ENCODE measurements around the gene KLHL18.
"Not testable (repeated sequence)": the region's sequence is repeated elsewhere in the genome, so short reads cannot be mapped to it uniquely, and the experiment has no call there.

The KLHL18 gene

DNA sequence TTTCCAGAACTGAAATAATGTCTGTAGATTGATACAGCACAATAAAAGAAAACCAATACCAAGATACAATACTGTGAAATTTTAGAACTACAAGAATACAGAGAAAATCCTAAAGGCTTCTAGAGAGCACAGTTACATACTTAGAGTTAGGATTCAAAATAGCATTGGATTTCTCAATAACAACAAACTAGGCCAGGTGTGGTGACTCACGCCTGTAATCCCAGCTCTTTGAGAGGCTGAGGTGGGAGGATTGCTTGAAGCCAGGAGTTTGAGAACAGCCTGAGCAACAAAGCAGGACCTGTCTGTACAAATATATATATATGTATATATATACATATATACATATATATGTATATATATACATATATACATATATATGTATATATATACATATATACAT, 33.4 kb downstream of the KLHL18 start:
- H3K27me3 ChIP-seq (ENCODE audit: low read depth, low read length); H3K9me3 ChIP-seq (ENCODE audit: control insufficient read depth in 1 of 2, low read length in 2 of 2); H3K27ac ChIP-seq (ENCODE audit: low read length); H3K4me3 ChIP-seq (ENCODE audit: low read depth in 1 of 2, low read length in 2 of 2); H3K36me3 ChIP-seq (ENCODE audit: control insufficient read depth in 1 of 2, insufficient read depth in 2 of 2, low read length in 2 of 2): not testable (repeated sequence)
- peaks cover 0 to 33% of the 10 kb centered on the region in 2 donors for H3K4me1 ChIP-seq (ENCODE audit: control insufficient read depth in 1 of 2, insufficient read depth in 2 of 2, low read length in 2 of 2)

DNA sequence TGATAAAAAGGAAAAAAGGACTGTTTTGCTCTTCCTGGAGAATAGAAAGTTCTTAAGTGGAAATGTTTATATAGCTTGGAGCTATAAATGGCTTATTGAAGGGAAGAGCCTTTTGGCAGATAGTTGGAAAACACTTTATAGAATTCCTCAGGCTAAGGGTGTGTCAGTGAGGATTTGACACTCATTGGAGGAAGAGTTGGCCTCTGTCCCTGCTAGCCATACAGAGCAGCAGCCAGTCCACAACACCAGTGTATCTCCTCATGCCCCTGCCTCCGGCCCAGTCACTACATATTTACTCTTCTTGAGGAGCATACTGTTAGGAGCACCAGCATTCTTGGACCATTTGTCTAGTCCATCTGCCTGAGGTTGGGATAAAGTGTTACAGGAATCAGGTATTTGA, 36.2 kb downstream of the KLHL18 start:
- H3K4me3 ChIP-seq (ENCODE audit: low read depth in 1 of 2, low read length in 2 of 2) = no peak overlapping the region
- no peak overlapping the region for H3K27ac ChIP-seq (ENCODE audit: low read length)
- H3K4me1 ChIP-seq (ENCODE audit: control insufficient read depth in 1 of 2, insufficient read depth in 2 of 2, low read length in 2 of 2) = peaks cover 0 to 33% of the 10 kb centered on the region in 2 donors
- H3K36me3 ChIP-seq (ENCODE audit: control insufficient read depth in 1 of 2, insufficient read depth in 2 of 2, low read length in 2 of 2) = peaks cover 14 to 24% of the 10 kb centered on the region in 2 donors
- no peaks in the 10 kb centered on the region for H3K27me3 ChIP-seq (ENCODE audit: low read depth, low read length)
- H3K9me3 ChIP-seq (ENCODE audit: control insufficient read depth in 1 of 2, low read length in 2 of 2) = no peaks in the 10 kb centered on the region

DNA sequence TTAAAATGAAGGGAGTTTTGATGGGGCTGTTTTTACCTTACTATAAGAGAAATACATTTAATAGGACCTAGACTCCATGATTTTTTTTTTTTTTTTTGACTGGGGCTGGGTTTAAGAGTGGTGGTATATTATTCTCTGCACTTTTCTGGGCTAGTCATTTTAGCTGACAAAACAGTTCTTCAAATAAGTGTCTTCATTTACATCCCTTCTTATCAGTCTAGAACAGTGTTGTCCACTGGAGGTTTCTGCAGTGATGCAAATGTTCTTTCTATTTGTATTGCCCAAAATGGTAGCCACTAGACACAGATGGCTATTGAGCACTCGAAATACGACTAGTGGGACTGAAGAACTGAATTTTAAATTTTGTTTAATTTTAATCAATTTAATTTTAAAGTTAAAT, 37.2 kb downstream of the KLHL18 start:
- H3K4me3 ChIP-seq (ENCODE audit: low read depth in 1 of 2, low read length in 2 of 2) = no peak overlapping the region
- H3K36me3 ChIP-seq (ENCODE audit: control insufficient read depth in 1 of 2, insufficient read depth in 2 of 2, low read length in 2 of 2) = peaks cover 21 to 25% of the 10 kb centered on the region in 2 donors
- H3K4me1 ChIP-seq (ENCODE audit: control insufficient read depth in 1 of 2, insufficient read depth in 2 of 2, low read length in 2 of 2) = peaks cover 0 to 23% of the 10 kb centered on the region in 2 donors
- H3K9me3 ChIP-seq (ENCODE audit: control insufficient read depth in 1 of 2, low read length in 2 of 2) = no peaks in the 10 kb centered on the region
- H3K27me3 ChIP-seq (ENCODE audit: low read depth, low read length) = no peaks in the 10 kb centered on the region
- H3K27ac ChIP-seq (ENCODE audit: low read length) = no peak overlapping the region

DNA sequence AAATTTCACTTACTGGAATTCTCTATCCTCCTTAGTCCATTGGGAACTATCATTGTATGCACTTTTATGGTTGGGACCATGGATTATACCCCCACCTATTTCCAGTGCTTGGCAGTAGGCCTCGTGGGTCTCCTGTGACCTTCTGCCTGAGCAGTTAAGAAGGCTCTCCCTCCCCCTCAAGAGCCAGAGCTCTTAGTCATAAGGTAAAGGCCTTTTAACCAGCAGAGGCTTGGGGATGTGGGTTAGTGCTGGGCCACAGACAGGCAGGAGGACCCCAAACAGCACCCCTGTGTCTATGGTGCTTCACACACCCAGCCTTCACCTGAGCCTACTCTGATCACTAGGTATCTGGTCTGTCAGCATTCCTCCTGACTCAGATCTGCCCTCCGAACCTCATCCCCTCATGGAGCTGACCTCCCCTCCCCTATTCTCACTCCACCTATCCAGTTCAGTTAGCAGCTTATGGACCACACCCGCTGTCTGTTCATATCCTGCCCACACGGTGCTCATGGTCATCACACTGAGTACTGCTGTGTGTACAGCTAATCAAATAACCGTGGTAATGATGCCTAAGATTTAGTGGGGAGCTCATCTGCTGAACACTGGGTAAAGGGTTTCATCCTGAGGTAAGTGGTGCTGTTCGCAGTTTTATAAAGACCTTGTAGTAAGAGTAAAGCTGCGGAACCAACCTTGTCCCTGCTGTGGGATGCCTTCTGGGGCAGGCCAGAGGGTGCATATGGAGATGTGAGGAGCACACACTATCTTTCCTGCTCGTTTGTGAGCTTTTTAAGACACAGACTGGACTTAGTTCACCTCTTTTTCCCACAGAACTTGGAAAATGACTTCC, 40.9 kb downstream of the KLHL18 start:
- no peak overlapping the region for H3K4me3 ChIP-seq (ENCODE audit: low read depth in 1 of 2, low read length in 2 of 2)
- H3K9me3 ChIP-seq (ENCODE audit: control insufficient read depth in 1 of 2, low read length in 2 of 2) = no peaks in the 10 kb centered on the region
- H3K4me1 ChIP-seq (ENCODE audit: control insufficient read depth in 1 of 2, insufficient read depth in 2 of 2, low read length in 2 of 2) = peaks cover 0 to 11% of the 10 kb centered on the region in 2 donors
- H3K27ac ChIP-seq (ENCODE audit: low read length) = no peak overlapping the region
- peaks cover 21 to 40% of the 10 kb centered on the region in 2 donors for H3K36me3 ChIP-seq (ENCODE audit: control insufficient read depth in 1 of 2, insufficient read depth in 2 of 2, low read length in 2 of 2)
- H3K27me3 ChIP-seq (ENCODE audit: low read depth, low read length) = no peaks in the 10 kb centered on the region

DNA sequence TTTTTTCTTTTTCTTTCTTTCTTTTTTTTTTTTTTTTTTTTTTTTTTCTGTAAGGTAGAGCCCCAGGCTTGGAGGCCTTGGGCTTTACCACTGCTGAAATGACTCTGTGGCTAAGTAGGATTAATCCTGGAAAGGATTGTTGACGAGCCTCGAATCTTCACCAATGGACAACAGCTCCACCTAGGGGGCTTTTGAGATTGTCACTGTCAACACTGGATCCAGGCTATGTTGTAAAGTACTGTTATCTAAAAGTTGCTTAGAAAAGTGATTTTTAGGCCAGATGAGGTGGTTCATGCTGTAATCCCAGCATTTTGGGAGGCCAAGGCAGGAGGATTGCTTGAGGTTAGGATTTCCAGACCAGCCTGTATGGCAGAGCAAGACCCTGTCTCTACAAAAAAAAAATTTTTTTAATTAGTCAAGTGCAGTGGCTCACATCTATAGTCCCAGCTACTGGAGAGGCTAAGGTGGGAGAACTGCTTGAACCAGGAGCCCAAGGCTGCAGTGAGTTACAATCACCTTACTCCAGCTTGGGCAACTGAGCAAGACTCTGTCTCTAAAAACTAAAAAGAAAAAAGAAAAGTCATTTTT, 41.6 kb downstream of the KLHL18 start:
- Histone ChIP-seq H3K4me3 (ENCODE audit: low read depth in 1 of 2, low read length in 2 of 2) (no peak overlapping the region), H3K27me3 (ENCODE audit: low read depth, low read length) (no peaks in the 10 kb centered on the region), H3K27ac (ENCODE audit: low read length) (no peak overlapping the region), H3K9me3 (ENCODE audit: control insufficient read depth in 1 of 2, low read length in 2 of 2) (no peaks in the 10 kb centered on the region), H3K36me3 (ENCODE audit: control insufficient read depth in 1 of 2, insufficient read depth in 2 of 2, low read length in 2 of 2) (peaks cover 21 to 44% of the 10 kb centered on the region in 2 donors), H3K4me1 (ENCODE audit: control insufficient read depth in 1 of 2, insufficient read depth in 2 of 2, low read length in 2 of 2) (peaks cover 0 to 4% of the 10 kb centered on the region in 2 donors)

DNA sequence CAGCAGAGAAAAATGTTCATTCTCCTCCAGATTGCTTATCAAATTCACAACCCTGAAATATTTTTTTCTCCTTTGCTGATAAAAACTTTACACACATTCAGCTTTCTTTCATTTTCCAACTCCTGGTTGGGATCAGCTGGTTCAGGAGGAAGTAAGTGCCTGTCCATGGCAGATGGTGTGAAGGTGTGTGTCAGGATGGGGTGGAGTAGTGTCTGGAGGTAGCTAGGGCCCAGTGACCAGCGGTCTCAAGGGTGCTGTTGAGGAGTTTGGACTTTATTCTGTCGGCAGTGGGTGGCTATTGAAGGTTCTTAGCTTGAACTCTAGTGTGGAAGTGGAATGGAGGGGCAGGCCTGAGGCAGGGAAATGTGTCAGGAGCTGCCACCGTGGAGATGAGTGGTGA, 51.2 kb downstream of the KLHL18 start:
- Histone ChIP-seq H3K36me3 (ENCODE audit: control insufficient read depth in 1 of 2, insufficient read depth in 2 of 2, low read length in 2 of 2) (peaks cover 62 to 78% of the 10 kb centered on the region in 2 donors), H3K27ac (ENCODE audit: low read length) (no peak overlapping the region), H3K4me1 (ENCODE audit: control insufficient read depth in 1 of 2, insufficient read depth in 2 of 2, low read length in 2 of 2) (no peaks in the 10 kb centered on the region), H3K9me3 (ENCODE audit: control insufficient read depth in 1 of 2, low read length in 2 of 2) (no peaks in the 10 kb centered on the region), H3K27me3 (ENCODE audit: low read depth, low read length) (no peaks in the 10 kb centered on the region), H3K4me3 (ENCODE audit: low read depth in 1 of 2, low read length in 2 of 2) (no peak overlapping the region)

DNA sequence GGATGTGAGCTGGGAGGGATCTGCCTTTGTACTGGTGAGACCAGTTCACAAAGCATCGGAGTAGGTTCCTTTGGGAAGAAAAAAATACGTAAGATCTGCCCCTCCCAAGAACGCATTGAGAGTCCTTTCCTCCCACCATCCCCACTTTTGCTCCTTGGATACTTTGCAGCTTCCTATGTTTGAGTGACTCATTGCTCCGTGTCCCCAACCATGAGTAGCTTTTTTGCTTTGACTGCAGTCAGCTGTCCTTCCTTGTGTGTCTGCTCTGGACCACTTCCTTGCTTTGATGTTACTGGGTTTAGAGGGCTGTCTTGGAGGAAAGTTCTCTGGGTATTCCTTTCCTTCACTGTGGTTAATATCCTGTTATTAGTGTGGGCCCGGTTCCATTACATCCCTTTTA, 54.9 kb downstream of the KLHL18 start:
- Histone ChIP-seq H3K27me3 (ENCODE audit: low read depth, low read length) (no peaks in the 10 kb centered on the region), H3K4me3 (ENCODE audit: low read depth in 1 of 2, low read length in 2 of 2) (no peak overlapping the region), H3K36me3 (ENCODE audit: control insufficient read depth in 1 of 2, insufficient read depth in 2 of 2, low read length in 2 of 2) (peaks cover 58 to 70% of the 10 kb centered on the region in 2 donors)

DNA sequence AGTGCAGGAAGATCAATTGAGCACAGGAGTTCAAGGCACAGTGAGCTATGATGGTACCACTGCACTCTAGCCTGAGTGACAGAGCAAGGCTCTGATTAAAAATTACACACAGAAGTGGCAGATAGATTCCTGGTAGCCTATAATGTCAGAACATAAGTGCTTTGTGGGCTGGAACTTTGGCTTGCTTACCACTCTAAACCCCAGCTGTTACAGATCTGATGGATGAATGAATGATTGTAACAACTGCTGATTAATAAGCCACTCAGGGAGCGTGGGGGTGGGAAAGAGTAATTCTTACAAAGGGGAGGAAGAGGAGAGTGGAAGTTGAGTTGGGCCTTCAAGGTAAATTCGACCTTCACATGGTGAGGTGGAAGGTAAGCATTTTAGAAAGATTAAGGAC, 57.2 kb downstream of the KLHL18 start:
- no peaks in the 10 kb centered on the region for H3K9me3 ChIP-seq (ENCODE audit: control insufficient read depth in 1 of 2, low read length in 2 of 2)
- no peaks in the 10 kb centered on the region for H3K4me1 ChIP-seq (ENCODE audit: control insufficient read depth in 1 of 2, insufficient read depth in 2 of 2, low read length in 2 of 2)
- H3K27ac ChIP-seq (ENCODE audit: low read length) = no peak overlapping the region
- peaks cover 50 to 70% of the 10 kb centered on the region in 2 donors for H3K36me3 ChIP-seq (ENCODE audit: control insufficient read depth in 1 of 2, insufficient read depth in 2 of 2, low read length in 2 of 2)
- H3K4me3 ChIP-seq (ENCODE audit: low read depth in 1 of 2, low read length in 2 of 2) = no peak overlapping the region
- no peaks in the 10 kb centered on the region for H3K27me3 ChIP-seq (ENCODE audit: low read depth, low read length)

More for the DNA sequence above, 54.9 kb downstream of the KLHL18 start:
- Histone ChIP-seq H3K9me3 (ENCODE audit: control insufficient read depth in 1 of 2, low read length in 2 of 2) (no peaks in the 10 kb centered on the region), H3K4me1 (ENCODE audit: control insufficient read depth in 1 of 2, insufficient read depth in 2 of 2, low read length in 2 of 2) (no peaks in the 10 kb centered on the region), H3K27ac (ENCODE audit: low read length) (no peak overlapping the region)

DNA sequence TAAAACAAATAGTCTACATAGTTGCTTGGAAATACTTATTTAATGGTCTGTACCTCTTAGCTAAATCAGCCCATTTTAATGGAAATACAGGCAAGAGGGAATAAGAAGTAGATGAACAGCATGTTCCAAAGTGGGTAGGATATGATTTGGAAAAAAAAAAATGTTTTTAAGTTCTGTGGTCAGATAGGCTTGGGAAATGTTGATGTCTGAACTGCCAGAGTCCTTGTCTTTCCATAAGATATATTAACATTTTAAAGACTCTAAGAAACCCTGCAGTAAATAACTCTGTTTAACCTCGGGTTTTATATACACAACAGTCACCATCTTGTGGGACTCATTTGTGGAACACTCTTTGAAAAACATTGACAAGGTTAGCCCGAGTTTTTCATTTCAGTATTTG, 58.1 kb downstream of the KLHL18 start:
- peaks cover 45 to 68% of the 10 kb centered on the region in 2 donors for H3K36me3 ChIP-seq (ENCODE audit: control insufficient read depth in 1 of 2, insufficient read depth in 2 of 2, low read length in 2 of 2)
- no peaks in the 10 kb centered on the region for H3K27me3 ChIP-seq (ENCODE audit: low read depth, low read length)
- no peaks in the 10 kb centered on the region for H3K4me1 ChIP-seq (ENCODE audit: control insufficient read depth in 1 of 2, insufficient read depth in 2 of 2, low read length in 2 of 2)
- no peaks in the 10 kb centered on the region for H3K9me3 ChIP-seq (ENCODE audit: control insufficient read depth in 1 of 2, low read length in 2 of 2)
- no peak overlapping the region for H3K27ac ChIP-seq (ENCODE audit: low read length)
- H3K4me3 ChIP-seq (ENCODE audit: low read depth in 1 of 2, low read length in 2 of 2) = no peak overlapping the region

DNA sequence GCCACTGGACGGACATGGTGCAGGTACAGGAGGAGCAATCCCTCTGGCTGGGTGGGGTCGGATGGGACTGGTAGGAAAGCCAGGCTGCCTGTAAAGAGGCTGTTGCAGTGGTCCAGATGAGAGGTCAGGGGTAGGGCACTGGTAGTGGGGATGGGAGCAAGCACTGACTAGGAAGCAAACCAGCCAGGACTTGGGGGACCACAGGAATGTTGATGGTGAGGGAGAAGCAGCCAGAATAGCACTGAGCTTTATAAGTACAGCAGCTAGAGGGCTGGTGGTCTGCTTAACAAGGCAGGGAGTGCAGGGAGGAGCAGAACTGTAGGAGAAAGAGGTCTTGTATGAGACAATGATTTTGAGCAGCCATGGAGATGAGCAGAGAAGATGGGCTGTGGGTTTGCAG, 59.4 kb downstream of the KLHL18 start:
- no peak overlapping the region for H3K4me3 ChIP-seq (ENCODE audit: low read depth in 1 of 2, low read length in 2 of 2)
- no peaks in the 10 kb centered on the region for H3K27me3 ChIP-seq (ENCODE audit: low read depth, low read length)
- no peak overlapping the region for H3K27ac ChIP-seq (ENCODE audit: low read length)
- H3K4me1 ChIP-seq (ENCODE audit: control insufficient read depth in 1 of 2, insufficient read depth in 2 of 2, low read length in 2 of 2) = peaks cover 3% of the 10 kb centered on the region in 2 donors
- H3K36me3 ChIP-seq (ENCODE audit: control insufficient read depth in 1 of 2, insufficient read depth in 2 of 2, low read length in 2 of 2) = peaks cover 32 to 55% of the 10 kb centered on the region in 2 donors
- no peaks in the 10 kb centered on the region for H3K9me3 ChIP-seq (ENCODE audit: control insufficient read depth in 1 of 2, low read length in 2 of 2)

DNA sequence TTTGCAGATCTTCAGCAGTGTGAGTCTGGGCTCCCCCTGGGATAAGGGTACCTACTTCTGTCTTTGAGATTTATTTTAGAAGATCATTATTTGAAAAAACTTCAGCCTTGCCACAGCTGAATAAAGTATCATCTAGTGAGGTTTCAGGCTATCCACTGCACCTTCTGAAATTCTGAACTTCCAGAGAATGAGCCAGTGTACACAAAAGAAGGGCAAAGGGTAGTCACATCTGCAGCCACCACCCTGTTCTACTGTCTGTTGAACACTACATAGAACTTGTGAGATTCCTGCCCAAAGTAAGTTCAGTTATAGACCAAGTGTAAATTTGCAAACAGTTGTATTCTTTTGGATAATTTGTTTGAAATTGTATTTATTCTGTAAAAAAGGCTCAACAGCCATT, 60.1 kb downstream of the KLHL18 start:
- Histone ChIP-seq H3K27me3 (ENCODE audit: low read depth, low read length) (no peaks in the 10 kb centered on the region), H3K4me1 (ENCODE audit: control insufficient read depth in 1 of 2, insufficient read depth in 2 of 2, low read length in 2 of 2) (peaks cover 3 to 4% of the 10 kb centered on the region in 2 donors), H3K4me3 (ENCODE audit: low read depth in 1 of 2, low read length in 2 of 2) (no peak overlapping the region), H3K27ac (ENCODE audit: low read length) (no peak overlapping the region), H3K9me3 (ENCODE audit: control insufficient read depth in 1 of 2, low read length in 2 of 2) (no peaks in the 10 kb centered on the region), H3K36me3 (ENCODE audit: control insufficient read depth in 1 of 2, insufficient read depth in 2 of 2, low read length in 2 of 2) (peaks cover 25 to 48% of the 10 kb centered on the region in 2 donors)

All from muscle layer of duodenum (tissue), 2 donors.